GM19193 (cell line): ENCODE measurements around the gene ABHD14A.
A peak's percentile ranks its signal among the peaks of the same experiment; 100 is the strongest.

Source experiments
- POLR2A ChIP-seq: IDR thresholded peaks from 4 replicates; pipeline ENCODE4 v1.6.1; 2011; ENCODE audit not compliant: insufficient read depth, insufficient read length; ENCODE audit errors: extremely low read depth

Gene ABHD14A

GRCh38 chr3:51974277-51974962 is 444 bp upstream of the ABHD14A start:
- TF ChIP-seq POLR2A = no peak

- TF ChIP-seq POLR2A = no peak
Measured at GRCh38 chr3:51975852-51976549, 1.1 kb downstream of the ABHD14A start.

DNA sequence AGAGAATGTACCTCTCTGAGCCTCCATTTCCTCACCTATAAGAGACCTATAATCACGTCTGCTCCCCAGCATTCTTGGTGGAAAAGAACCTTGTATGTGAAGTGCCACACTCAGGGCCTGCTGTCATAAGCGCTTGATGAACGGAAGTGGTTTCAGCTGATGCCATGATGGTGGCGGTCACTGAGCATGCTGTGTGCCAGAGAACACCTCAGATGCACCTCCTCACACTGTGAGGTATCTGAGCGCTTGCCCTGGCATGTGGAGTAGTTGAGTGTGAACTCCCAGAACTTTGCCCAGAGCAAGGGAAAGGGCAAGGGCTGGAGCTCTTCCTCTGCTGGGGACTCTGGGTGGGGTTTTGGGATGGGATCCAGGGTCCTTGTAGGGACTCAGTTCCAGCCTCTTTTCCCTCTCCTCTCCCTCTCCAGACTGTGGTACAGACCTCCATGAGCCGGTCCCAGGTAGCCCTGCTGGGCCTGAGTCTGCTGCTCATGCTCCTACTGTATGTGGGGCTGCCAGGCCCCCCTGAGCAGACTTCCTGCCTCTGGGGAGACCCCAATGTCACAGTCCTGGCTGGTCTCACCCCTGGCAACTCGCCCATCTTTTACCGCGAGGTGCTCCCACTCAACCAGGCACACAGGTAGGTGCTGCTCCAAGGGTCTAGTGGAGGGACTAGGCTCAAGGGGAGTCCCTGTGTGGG is 2.7 kb downstream of the ABHD14A start:
- no peak for TF ChIP-seq POLR2A

- no peak for TF ChIP-seq POLR2A
Measured at GRCh38 chr3:51978143-51978502, 3.3 kb downstream of the ABHD14A start.

GRCh38 chr3:51980253-51980652 is 5.4 kb downstream of the ABHD14A start:
- no peak for TF ChIP-seq POLR2A

- TF ChIP-seq POLR2A = no peak
Measured at GRCh38 chr3:51982352-51982837, 7.5 kb downstream of the ABHD14A start.

GRCh38 chr3:51982838-51983577 is 8.1 kb downstream of the ABHD14A start, which contains the start of gene ACY1:
TSS of gene ACY1 (plus strand) at chr3:51983535. CDS start at chr3:51984065, 530 bp downstream.
- peak; percentile 80 for TF ChIP-seq POLR2A

DNA sequence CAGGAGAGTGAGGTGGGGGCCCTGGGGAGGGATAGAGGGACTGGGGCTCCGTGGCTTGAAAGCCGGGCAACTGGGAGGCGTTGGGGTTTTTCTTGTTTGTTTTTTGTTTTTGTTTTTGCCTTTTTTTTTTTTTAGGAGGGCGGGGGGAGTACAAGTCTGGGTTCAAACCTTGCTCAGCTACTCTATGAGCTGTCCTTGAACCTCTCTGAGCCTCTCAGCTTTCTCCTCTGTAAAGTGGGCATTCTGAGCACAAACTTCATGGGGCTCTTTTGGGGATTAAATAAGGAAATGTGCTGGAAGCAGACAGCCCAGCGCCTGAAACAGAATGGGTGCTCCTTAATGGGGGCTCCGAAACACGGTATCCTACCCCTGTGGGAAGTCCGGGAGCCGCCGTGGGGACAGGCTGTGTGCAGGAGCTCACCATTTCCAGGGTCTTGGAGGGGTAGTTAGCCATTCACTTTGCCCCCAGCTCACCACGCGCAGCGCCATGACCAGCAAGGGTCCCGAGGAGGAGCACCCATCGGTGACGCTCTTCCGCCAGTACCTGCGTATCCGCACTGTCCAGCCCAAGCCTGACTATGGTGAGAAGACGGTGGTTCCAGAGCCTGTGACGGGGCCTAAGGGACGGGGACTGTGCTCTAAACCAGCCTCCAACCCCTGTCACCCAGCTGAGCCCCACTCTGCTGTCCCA is 8.9 kb downstream of the ABHD14A start:
- TF ChIP-seq POLR2A = no peak

- TF ChIP-seq POLR2A = no peak
Measured at GRCh38 chr3:51984269-51984647, 9.4 kb downstream of the ABHD14A start.

GRCh38 chr3:51985063-51985462 is 10.2 kb downstream of the ABHD14A start:
- TF ChIP-seq POLR2A = no peak

DNA sequence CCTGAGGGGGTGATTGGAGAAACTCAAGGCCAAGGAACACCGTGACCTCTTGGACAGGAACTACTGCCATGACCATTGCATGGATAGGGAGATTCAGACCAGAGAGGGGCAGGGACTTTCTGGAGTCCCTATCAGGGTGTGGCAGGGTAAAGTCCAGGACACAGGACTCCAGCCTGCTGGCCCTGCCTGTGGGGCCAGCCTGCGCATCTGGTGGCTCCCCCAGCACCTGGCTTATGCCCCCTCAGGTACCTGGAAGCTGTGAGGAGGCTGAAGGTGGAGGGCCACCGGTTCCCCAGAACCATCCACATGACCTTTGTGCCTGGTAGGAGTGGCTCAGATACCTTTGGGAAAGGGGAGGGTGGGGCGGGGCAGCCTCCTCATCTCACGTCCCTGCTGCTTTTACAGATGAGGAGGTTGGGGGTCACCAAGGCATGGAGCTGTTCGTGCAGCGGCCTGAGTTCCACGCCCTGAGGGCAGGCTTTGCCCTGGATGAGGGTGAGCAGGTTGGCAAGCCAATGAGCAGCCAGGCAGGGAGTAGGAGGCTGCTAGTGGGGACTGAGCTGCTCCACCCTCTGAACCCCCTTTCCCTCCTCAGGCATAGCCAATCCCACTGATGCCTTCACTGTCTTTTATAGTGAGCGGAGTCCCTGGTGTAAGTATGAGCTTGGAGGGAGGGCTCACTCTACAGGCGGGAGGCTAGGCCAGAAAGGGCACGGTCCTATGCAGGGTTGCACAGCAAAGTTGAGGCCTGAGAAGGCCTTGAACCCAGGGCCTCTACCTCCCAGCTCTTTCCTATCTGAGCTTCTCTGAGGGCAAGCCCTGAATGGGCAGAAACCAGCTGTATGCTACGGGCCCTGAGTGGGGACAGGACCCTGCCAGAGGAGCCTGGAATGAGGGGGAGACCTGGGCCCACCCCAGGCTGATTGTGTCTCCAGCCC is 11.4 kb downstream of the ABHD14A start:
- TF ChIP-seq POLR2A = no peak

DNA sequence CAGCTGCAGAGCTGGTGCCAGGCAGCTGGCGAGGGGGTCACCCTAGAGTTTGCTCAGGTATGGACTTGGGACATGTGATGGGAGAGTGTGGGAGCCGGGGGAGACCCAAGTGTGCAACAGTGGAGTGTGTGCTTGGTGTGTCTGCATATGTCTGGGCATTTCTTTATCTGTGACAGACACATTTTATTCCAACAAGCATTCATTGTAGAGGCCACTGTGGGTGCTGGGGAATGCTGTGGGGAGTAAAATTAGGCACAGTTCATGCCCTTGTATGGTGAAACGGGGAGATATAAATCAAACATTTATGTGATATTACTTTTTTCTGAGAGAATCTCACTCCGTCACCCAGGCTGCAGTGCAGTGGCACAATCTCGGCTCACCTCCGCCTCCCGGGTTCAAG is 12.7 kb downstream of the ABHD14A start:
- no peak for TF ChIP-seq POLR2A
